Measurements from ENCODE around the gene CMSS1. TPM values are rescaled to one million over a fixed set of nuclear protein-coding genes. Genes with fewer than 3 reads are reported as not detected.

CMSS1 gene
- total RNA-seq, 2 experiments from 2014 or later, result 95.6 to 97.2 TPM

Small RNAs within 50 kb of the gene (microRNA-seq; reads per million reads assigned to microRNA genes)
- gene MIR3921 (ENCODE audit: borderline microRNAs expressed, borderline number of aligned reads, borderline replicate concordance), result not detected

Other genes with a start within 250 kb of the CMSS1 start
- not detected for gene COL8A1, start 179.3 kb upstream of the CMSS1 start, total RNA-seq